Stimulated activated CD4-positive, alpha-beta T cell treated with anti-CD3 and anti-CD28 coated beads, Interleukin-2, amount 100 ng/mL, for 4 hours (primary cell): ENCODE data around the gene PDCD7.
A peak's percentile ranks its signal among the peaks of the same experiment; 100 is the strongest.
"Not testable (repeated sequence)": the region's sequence is repeated elsewhere in the genome, so short reads cannot be mapped to it uniquely, and the experiment has no call there.

Experiments used
- DNase-seq: peaks from one replicate; pipeline ENCODE4 v3.0.0-alpha.2; 2020; ENCODE audit warnings: low read depth

The PDCD7 gene

GRCh38 chr15:65091946-65092770 lies 41.5 kb downstream of the PDCD7 start:
- no peak for DNase-seq

- no peak for DNase-seq
Measured at GRCh38 chr15:65089206-65089824, 44.3 kb downstream of the PDCD7 start.

- no peak for DNase-seq
Measured at GRCh38 chr15:65088643-65089021, 45.0 kb downstream of the PDCD7 start.

- DNase-seq: no peak
Measured at GRCh38 chr15:65087873-65088642, 45.5 kb downstream of the PDCD7 start.

- DNase-seq: no peak
Measured at GRCh38 chr15:65087411-65087810, 46.2 kb downstream of the PDCD7 start.

GRCh38 chr15:65086680-65087111 lies 46.9 kb downstream of the PDCD7 start:
- DNase-seq: no peak

- DNase-seq: no peak
Measured at GRCh38 chr15:65085990-65086679, 47.5 kb downstream of the PDCD7 start.

- DNase-seq: no peak
Measured at GRCh38 chr15:65085207-65085753, 48.3 kb downstream of the PDCD7 start.

GRCh38 chr15:65084500-65085206 lies 49.0 kb downstream of the PDCD7 start:
- DNase-seq: no peak

GRCh38 chr15:65083262-65083701 lies 50.3 kb downstream of the PDCD7 start:
- no peak for DNase-seq

- DNase-seq: no peak
Measured at GRCh38 chr15:65082303-65082953, 51.2 kb downstream of the PDCD7 start.

- DNase-seq: peak; percentile 18
Measured at GRCh38 chr15:65081758-65082157, 51.9 kb downstream of the PDCD7 start.

GRCh38 chr15:65081270-65081669 lies 52.3 kb downstream of the PDCD7 start:
- DNase-seq: no peak

- DNase-seq: no peak
Measured at GRCh38 chr15:65079580-65079979, 54.0 kb downstream of the PDCD7 start.

- peak; percentile 29 for DNase-seq
Measured at GRCh38 chr15:65077981-65078352, 55.6 kb downstream of the PDCD7 start.

- no peak for DNase-seq
Measured at GRCh38 chr15:65077291-65077980, 56.2 kb downstream of the PDCD7 start.

GRCh38 chr15:65076486-65077290 lies 56.9 kb downstream of the PDCD7 start, which contains the start of gene KBTBD13:
TSS of gene KBTBD13 (plus strand) at chr15:65076746. CDS start at chr15:65076816, 70 bp downstream.
- no peak for DNase-seq

GRCh38 chr15:65075607-65076395 lies 57.8 kb downstream of the PDCD7 start:
- DNase-seq: not testable (repeated sequence)
